ENCODE results near the gene ZMIZ1.

Gene ZMIZ1

DNA sequence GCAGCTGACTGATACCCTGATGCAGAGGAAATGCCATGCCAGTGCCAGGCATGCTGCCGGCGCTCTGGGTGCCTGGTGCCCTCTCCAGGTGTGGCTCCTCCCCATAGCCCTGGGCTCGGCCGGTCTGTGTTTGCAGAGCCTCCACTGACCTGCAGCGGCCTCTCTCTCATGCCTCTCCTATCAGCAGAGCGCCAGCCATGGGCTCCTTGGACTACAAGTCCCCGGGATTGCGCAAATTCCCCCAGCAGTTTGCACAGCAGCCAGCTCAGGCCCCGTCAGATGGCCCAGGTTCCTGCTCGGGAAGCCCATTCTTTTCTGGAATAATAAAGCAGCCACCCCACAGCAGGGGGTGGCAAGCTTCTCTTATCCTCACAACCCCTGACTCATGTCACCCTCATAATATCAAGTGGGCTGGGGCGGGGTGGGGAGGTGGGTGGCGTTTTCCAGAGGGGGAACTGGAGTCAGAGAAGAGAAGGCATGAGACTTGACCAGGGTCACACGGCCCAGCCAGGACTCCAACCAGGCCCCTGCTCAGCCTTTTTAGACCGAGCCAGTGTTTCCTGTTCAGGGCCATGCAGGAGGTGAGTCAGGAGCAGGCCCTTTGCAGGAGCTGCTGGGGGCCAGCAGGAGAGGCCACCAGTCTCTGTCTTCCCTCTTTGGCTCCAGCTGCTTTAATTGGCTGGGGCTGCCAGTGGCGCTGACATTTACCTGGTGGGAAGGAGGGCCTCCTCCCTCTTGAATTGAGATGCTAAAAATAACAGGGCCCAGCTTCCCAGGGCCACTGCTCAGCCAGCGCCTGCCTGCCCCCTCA, 58.6 kb downstream of the ZMIZ1 start:
- TF ChIP-seq CTCF (IDR thresholded peaks at IDR 0.05; ENCODE audit: extremely low read depth, missing control alignments), result no peak
- DNase-seq (ENCODE audit: low spot score), result no peak

- DNase-seq (ENCODE audit: low spot score), result no peak
- no peak for TF ChIP-seq CTCF (IDR thresholded peaks at IDR 0.05; ENCODE audit: extremely low read depth, missing control alignments)
Measured at GRCh38 chr10:79128241-79128922, 59.6 kb downstream of the ZMIZ1 start.

DNA sequence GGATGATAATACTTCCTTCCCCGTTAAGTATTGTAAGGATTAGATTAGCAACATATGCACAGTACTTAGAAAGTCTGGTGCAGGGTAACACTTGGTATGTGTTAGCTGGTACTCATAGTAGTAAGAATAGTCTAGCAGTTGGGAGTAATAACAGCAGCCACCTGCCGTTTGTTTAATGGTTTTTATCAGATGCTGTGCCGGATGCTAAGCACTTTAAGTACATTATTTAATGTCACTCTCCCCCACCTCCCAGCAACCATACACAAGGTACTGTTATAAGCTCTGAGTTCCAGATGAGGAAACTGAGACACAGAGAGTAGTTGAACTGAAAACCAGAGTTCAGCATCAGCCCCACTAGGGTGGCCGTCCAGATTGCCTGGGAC, 60.1 kb downstream of the ZMIZ1 start:
- no peak for DNase-seq (ENCODE audit: low spot score)
- no peak for TF ChIP-seq CTCF (IDR thresholded peaks at IDR 0.05; ENCODE audit: extremely low read depth, missing control alignments)

DNA sequence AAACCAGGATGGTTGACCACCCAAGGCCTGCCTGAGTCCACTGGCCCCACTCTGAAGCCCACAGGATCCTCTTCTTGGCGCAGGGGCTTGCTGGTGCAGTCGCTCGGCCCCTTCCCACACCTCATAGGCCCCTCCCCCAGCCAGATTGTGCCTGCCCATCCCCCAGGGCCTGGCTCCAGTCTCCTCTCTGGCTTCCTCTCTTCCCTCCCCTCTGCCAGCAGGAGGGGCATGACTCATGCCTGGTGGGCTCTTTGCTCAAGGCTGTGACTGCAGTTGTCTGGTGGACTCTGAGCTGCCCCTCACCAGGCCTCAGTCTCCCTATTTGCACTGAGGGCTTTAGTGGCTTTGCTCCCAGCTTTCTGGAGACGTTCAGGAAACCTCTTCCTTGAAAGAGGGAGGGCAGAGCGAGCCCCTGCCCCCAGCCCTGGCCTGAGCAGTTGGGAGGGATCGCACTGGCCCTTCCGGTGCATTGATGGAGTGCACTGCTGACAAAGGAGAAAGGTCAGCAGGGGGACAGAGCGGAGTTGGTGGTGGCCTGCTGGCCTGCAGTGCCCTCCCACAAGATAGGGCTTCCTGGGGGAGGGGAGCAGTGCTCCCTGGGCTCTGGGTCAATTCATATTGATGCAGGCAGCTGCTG, 60.7 kb downstream of the ZMIZ1 start:
- no peak for DNase-seq (ENCODE audit: low spot score)
- no peak for TF ChIP-seq CTCF (IDR thresholded peaks at IDR 0.05; ENCODE audit: extremely low read depth, missing control alignments)

- no peak for TF ChIP-seq CTCF (IDR thresholded peaks at IDR 0.05; ENCODE audit: extremely low read depth, missing control alignments)
- no peak for DNase-seq (ENCODE audit: low spot score)
Measured at GRCh38 chr10:79130255-79130654, 61.5 kb downstream of the ZMIZ1 start.

- no peak for DNase-seq (ENCODE audit: low spot score)
- TF ChIP-seq CTCF (IDR thresholded peaks at IDR 0.05; ENCODE audit: extremely low read depth, missing control alignments), result no peak
Measured at GRCh38 chr10:79130846-79131245, 62.1 kb downstream of the ZMIZ1 start.
